K562 (cell line): ENCODE measurements around the gene GPR89A. TPM values are rescaled to one million over a fixed set of nuclear protein-coding genes. Genes with fewer than 3 reads are reported as not detected.

Source experiments
- ATAC-seq: fragments of 200-7000 bp; cut with Tn5 transposase; 3 replicates; pipeline ENCODE4 v1.9.1; 2020; ENCODE audit warnings: moderate library complexity
- BruUV-seq: library from RNA; stranded (reverse); fragments of 400-500 nt; replicated peaks from 2 replicates; lab custom pipeline; 2021; lab: Mats Ljungman, UMichigan
- CTCF ChIA-PET: fragments of 300-600 bp; formaldehyde crosslinking; extraction: SDS; loops from one replicate; lab custom pipeline; 2021; ENCODE audit warnings: low intra/inter-chr PET ratio; lab: Yijun Ruan, JAX
- POLR2A ChIA-PET: fragments of 300-600, 350-650 bp; sonication (Branson Sonifier 250); formaldehyde crosslinking; extraction: SDS; loops from one replicate; lab custom pipeline; 2021; ENCODE audit warnings: antibody characterized with exemption, inconsistent platforms; lab: Yijun Ruan, JAX
- DNase-seq, 4 experiments: peaks; one replicate each; pipeline versions ENCODE4 v3.0.0 to v3.0.0-alpha.2; 2011 to 2018; ENCODE audit warnings: low spot score in 3 of 4, mixed read lengths in 3 of 4; ENCODE audit errors: extremely low read depth in 1 of 4
- FAIRE-seq: peaks from 2 replicates; lab custom pipeline; 2011; peaks lifted over from hg19 to GRCh38; lab: Jason Lieb, UNC
- H2AFZ ChIP-seq: 2 replicates; pipeline ENCODE4 v1.6.0; 2011; ENCODE audit warnings: low read depth, low read length, control low read depth, inconsistent platforms
- H3K27ac ChIP-seq: fragments of 200-600 bp; 3 replicates; pipeline ENCODE4 v1.8.0; 2011; ENCODE audit warnings: low read depth, mild to moderate bottlenecking, control low read depth, inconsistent platforms, low read length, moderate library complexity, mixed read lengths; ENCODE audit errors: extremely low read depth
- H3K27me3 ChIP-seq, 2 experiments: fragments of 300-600 bp in 1 of 2; 2 replicates in 1 of 2; 3 replicates in 1 of 2; pipeline versions ENCODE4 v1.6.0 to v1.8.0; 2011; ENCODE audit warnings: inconsistent platforms in 2 of 2, low read length in 2 of 2, mild to moderate bottlenecking in 1 of 2, mixed read lengths in 1 of 2, moderate library complexity in 1 of 2; ENCODE audit not compliant: control insufficient read depth in 2 of 2, insufficient read depth in 2 of 2
- H3K36me3 ChIP-seq: fragments of 300-600 bp; 3 replicates; pipeline ENCODE4 v1.8.0; 2011; ENCODE audit warnings: mild to moderate bottlenecking, low read length, inconsistent platforms; ENCODE audit not compliant: control insufficient read depth, insufficient read depth
- H3K4me1 ChIP-seq, 2 experiments: fragments of 200-600 bp in 1 of 2; replicated peaks in 1 of 2; 2 replicates in 1 of 2; 3 replicates in 1 of 2; pipeline versions ENCODE4 v1.5.1 to v1.8.0; 2011; ENCODE audit warnings: inconsistent platforms in 2 of 2, low read length in 2 of 2, mild to moderate bottlenecking in 1 of 2, mixed read lengths in 1 of 2, moderate library complexity in 1 of 2; ENCODE audit not compliant: control insufficient read depth in 2 of 2, insufficient read depth in 2 of 2
- H3K4me2 ChIP-seq: 2 replicates; pipeline ENCODE4 v1.6.1; 2011; ENCODE audit warnings: low read length, control low read depth, inconsistent platforms, mixed read lengths; ENCODE audit not compliant: insufficient read depth
- H3K4me3 ChIP-seq: fragments of 200-600 bp; sonication (generic), shearing (Covaris generic); 2 replicates; pipeline ENCODE4 v1.5.1; 2016; ENCODE audit warnings: control low read depth, inconsistent platforms
- H3K79me2 ChIP-seq: fragments of 200-600 bp; 3 replicates; pipeline ENCODE4 v1.8.0; 2011; ENCODE audit warnings: low read length, inconsistent platforms; ENCODE audit not compliant: control insufficient read depth, insufficient read depth
- H3K9ac ChIP-seq, 2 experiments: 2 replicates each; pipeline versions ENCODE4 v1.6.0 to v1.6.1; 2011; ENCODE audit warnings: low read depth in 2 of 2, low read length in 2 of 2, control low read depth in 1 of 2, inconsistent platforms in 1 of 2, mild to moderate bottlenecking in 1 of 2, mixed read lengths in 1 of 2; ENCODE audit not compliant: insufficient read depth in 1 of 2
- H3K9me1 ChIP-seq: one replicate; pipeline ENCODE4 v1.6.0; 2011; ENCODE audit warnings: inconsistent platforms, mild to moderate bottlenecking, low read length, moderate library complexity; ENCODE audit not compliant: control insufficient read depth, insufficient read depth
- H3K9me3 ChIP-seq: replicated peaks from 2 replicates; pipeline ENCODE4 v1.5.1; 2011; ENCODE audit warnings: low read depth, low read length, inconsistent platforms; ENCODE audit not compliant: control insufficient read depth, insufficient read depth
- H4K20me1 ChIP-seq: replicated peaks from 2 replicates; pipeline ENCODE4 v1.6.1; 2011; ENCODE audit warnings: low read length, inconsistent platforms, mixed read lengths; ENCODE audit not compliant: control insufficient read depth, insufficient read depth
- ARNT ChIP-seq, 2 experiments: fragments of 450-650 bp; IDR thresholded peaks; 2 replicates each; pipeline ENCODE4 v1.6.1; 2016; ENCODE audit warnings: mild to moderate bottlenecking in 1 of 2
- E2F6 ChIP-seq, 2 experiments: IDR thresholded peaks; 2 replicates each; pipeline ENCODE4 v1.6.1; 2011; ENCODE audit warnings: borderline replicate concordance in 1 of 2, control low read depth in 1 of 2, low read depth in 1 of 2, low read length in 1 of 2, mild to moderate bottlenecking in 1 of 2, mixed read lengths in 1 of 2, moderate library complexity in 1 of 2; ENCODE audit not compliant: insufficient read depth in 1 of 2, insufficient read length in 1 of 2, poor library complexity in 1 of 2, severe bottlenecking in 1 of 2; ENCODE audit errors: extremely low read depth in 1 of 2
- KAT2B ChIP-seq: IDR thresholded peaks from one replicate; pipeline ENCODE4 v1.6.1; 2012; ENCODE audit warnings: low read depth, mild to moderate bottlenecking, control low read depth, inconsistent platforms, low read length, moderate library complexity
- ZFP1 ChIP-seq: fragments of 450-650 bp; formaldehyde crosslinking; IDR thresholded peaks from 2 replicates; pipeline ENCODE4 v1.4.0; 2020; ENCODE audit warnings: mild to moderate bottlenecking, mixed read lengths
- ZNF133 ChIP-seq: fragments of 250-450 bp; sonication (Bioruptor Pico); IDR thresholded peaks from 2 replicates; pipeline ENCODE4 v1.4.0; 2020; ENCODE audit warnings: mild to moderate bottlenecking
- ZNF274 ChIP-seq: IDR thresholded peaks from 2 replicates; pipeline ENCODE4 v1.6.1; 2011; ENCODE audit warnings: low read depth, mild to moderate bottlenecking, low read length, moderate library complexity, borderline replicate concordance
- ZNF77 ChIP-seq: fragments of 250-450 bp; sonication (Bioruptor Pico); IDR thresholded peaks from 2 replicates; pipeline ENCODE4 v1.5.0; 2020
- ZSCAN32 ChIP-seq: fragments of 450-650 bp; formaldehyde crosslinking; IDR thresholded peaks from 2 replicates; pipeline ENCODE4 v1.4.0; 2020; ENCODE audit warnings: mild to moderate bottlenecking, moderate library complexity
- WGBS: fragments of 100-300 bp; shearing (Covaris generic); methylation state at CpG from one replicate; pipeline ENCODE4 v1.1.6; 2016; ENCODE audit warnings: low coverage, mixed read lengths; ENCODE audit not compliant: insufficient coverage; ENCODE audit errors: missing lambda C conversion rate; 5-methylcytosine and 5-hydroxymethylcytosine counted together
- in situ Hi-C: fragments of 300-500 bp; cut with MboI; formaldehyde crosslinking; loops from 4 replicates; pipeline ENCODE4 v1.15.0; 2018; ENCODE audit warnings: inconsistent platforms, mixed read lengths
- intact Hi-C: fragments of 100-400 bp; cut with micrococcal nuclease; formaldehyde crosslinking; loops from 2 replicates; pipeline ENCODE4 v1.14.2; 2022
- polyA plus RNA-seq, 8 experiments: library from polyadenylated mRNA; depleted of rRNA in 4 of 8; stranded (reverse) in 5 of 8; unstranded in 3 of 8; fragments of >200 nt; fragmentation: Nextera tagmentation in 2 of 8; fragmentation: Illumina TruSeq in 1 of 8; extraction: Ambion mirVana in 2 of 8; extraction: Trizol in 1 of 8; gene quantifications; 2 replicates each; pipeline versions ENCODE4 v1.2.1 to v1.2.3, GENCODE V29; 2011 to 2014; ENCODE audit warnings: inconsistent platforms in 1 of 8, missing spikeins in 1 of 8
- total RNA-seq, 7 experiments: library from RNA; depleted of rRNA in 6 of 7; stranded (reverse); fragments of >200 nt in 6 of 7; fragmentation: Illumina TruSeq in 2 of 7; extraction: Trizol in 2 of 7; gene quantifications; 2 replicates each; pipeline versions ENCODE4 v1.2.1 to v1.2.3, GENCODE V29; 2011 to 2021; ENCODE audit warnings: low replicate concordance in 1 of 7

Gene GPR89A
- total and polyA plus RNA-seq, 9 of the 15 experiments (the other 6 are each of a cell fraction or from before 2014, with no cell fraction given), result 23.0 to 63.4 (median 37.4) TPM

- Histone ChIP-seq H3K9ac (no peak overlapping the region), H4K20me1 (no peaks in the 10 kb centered on the region), H3K4me2 (no peak overlapping the region), H2AFZ (no peak overlapping the region), H3K9me1 (no peaks in the 10 kb centered on the region), H3K9me3 (no peaks in the 10 kb centered on the region), H3K27me3 (no peaks in the 10 kb centered on the region), H3K27ac (no peak overlapping the region), H3K4me1 (no peaks in the 10 kb centered on the region), H3K79me2 (no peaks in the 10 kb centered on the region), H3K4me3 (no peak overlapping the region), H3K36me3 (no peaks in the 10 kb centered on the region)
- in situ Hi-C loops (no loop called here), intact Hi-C loops (no loop called here)
- TF ChIP-seq KAT2B, result no peak
- no peak for TF ChIP-seq ZSCAN32 (CRISPR knock-in tag)
- TF ChIP-seq ARNT (IDR thresholded peaks at IDR 0.05), result no peak
- TF ChIP-seq ZNF274, result no peak
- TF ChIP-seq ZNF77 (CRISPR knock-in tag), result no peak
- no peak for TF ChIP-seq ZNF133 (CRISPR knock-in tag)
- no peak for TF ChIP-seq E2F6 (IDR thresholded peaks at IDR 0.05; ENCODE audit: borderline replicate concordance in 1 of 2, extremely low read depth in 1 of 2, insufficient read depth in 1 of 2, insufficient read length in 1 of 2, low read depth in 1 of 2, low read length in 1 of 2, poor library complexity in 1 of 2, severe bottlenecking in 1 of 2)
- no peak for TF ChIP-seq ZFP1 (CRISPR knock-in tag)
- CTCF ChIA-PET, result no interaction called here
- 41% methylated on average over 4 of the region's 4 CpGs for WGBS
- POLR2A ChIA-PET, result no interaction called here
- DNase-seq (no peak), FAIRE-seq (no peak), ATAC-seq (no peak)
- BruUV-seq, result no TSS peak
These were observed 80.5 kb downstream of the GPR89A start for GRCh38 chr1:145688328-145688727.
